Vagina (tissue), 2 donors: Measurements from ENCODE around the gene TSPYL1. TPM values are rescaled to one million over a fixed set of nuclear protein-coding genes. Genes with fewer than 3 reads are reported as not detected.
A peak's percentile ranks its signal among the peaks of the same experiment; 100 is the strongest.

Source experiments
- DNase-seq, 2 donors: peaks; one replicate each; pipeline ENCODE4 v3.0.0-alpha.2; 2017; ENCODE audit errors: extremely low spot score in 2 of 2
- H3K27ac ChIP-seq: fragments of 200-600 bp; sonication (generic); one replicate; pipeline ENCODE4 v1.5.1; 2019
- H3K27me3 ChIP-seq: fragments of 200-600 bp; sonication (generic); one replicate; pipeline ENCODE4 v1.5.1; 2019
- H3K36me3 ChIP-seq, 2 donors: fragments of 200-600 bp; sonication (generic); one replicate each; pipeline ENCODE4 v1.5.1; 2017 to 2019
- H3K4me1 ChIP-seq: fragments of 200-600 bp; sonication (generic); one replicate; pipeline ENCODE4 v1.5.1; 2019
- H3K4me3 ChIP-seq, 2 donors: fragments of 200-600 bp; sonication (generic); 1 replicate in 1 of 2; 2 replicates in 1 of 2; pipeline ENCODE4 v1.5.1; 2016 to 2019
- H3K9me3 ChIP-seq: fragments of 200-600 bp; sonication (generic); one replicate; pipeline ENCODE4 v1.5.1; 2019
- CTCF ChIP-seq, 3 experiments: fragments of 450-650 bp in 2 of 3; fragments of 200-600 bp in 1 of 3; sonication (generic) in 1 of 3; IDR thresholded peaks; one replicate each; pipeline ENCODE4 v1.5.1; 2017 to 2019; ENCODE audit warnings: antibody characterized with exemption in 3 of 3, mild to moderate bottlenecking in 2 of 3, moderate library complexity in 2 of 3
- POLR2A ChIP-seq, 2 donors: fragments of 450-650 bp; IDR thresholded peaks; one replicate each; pipeline ENCODE4 v1.6.1; 2017; ENCODE audit warnings: antibody characterized with exemption in 2 of 2, mild to moderate bottlenecking in 2 of 2, moderate library complexity in 2 of 2
- POLR2AphosphoS5 ChIP-seq, 2 donors: sonication (generic); formaldehyde crosslinking; IDR thresholded peaks; one replicate each; pipeline ENCODE4 v1.9.0; 2017; ENCODE audit warnings: antibody characterized with exemption in 2 of 2, mild to moderate bottlenecking in 2 of 2, low read depth in 1 of 2; ENCODE audit not compliant: insufficient read depth in 1 of 2
- intact Hi-C: fragments of 100-400 bp; cut with DNase I; formaldehyde crosslinking; loops from one replicate; pipeline ENCODE4 v1.15.1; 2023
- total RNA-seq: library from RNA; depleted of rRNA; stranded (reverse); fragments of >200 nt; gene quantifications from one replicate; pipeline ENCODE4 v1.2.3, GENCODE V29; 2016

Gene TSPYL1
- total RNA-seq, 1 donor from 2014 or later = 41.0 TPM

- H3K36me3 ChIP-seq = no peaks in the 10 kb centered on the region
- no peak for TF ChIP-seq CTCF (IDR thresholded peaks at IDR 0.05)
- no peak for TF ChIP-seq POLR2AphosphoS5 (IDR thresholded peaks at IDR 0.05; ENCODE audit: insufficient read depth in 1 of 2, low read depth in 1 of 2)
- no peak for TF ChIP-seq POLR2A (IDR thresholded peaks at IDR 0.05)
- peak overlapping the region; percentile 99 for H3K27ac ChIP-seq
- intact Hi-C loops = no loop called here
- H3K4me1 ChIP-seq = peaks cover 42% of the 10 kb centered on the region
- H3K9me3 ChIP-seq = no peaks in the 10 kb centered on the region
- H3K27me3 ChIP-seq = no peaks in the 10 kb centered on the region
- H3K4me3 ChIP-seq = no peak overlapping the region
- no peak for DNase-seq
Observed at GRCh38 chr6:116280933-116281316, 1.2 kb upstream of the TSPYL1 start.

GRCh38 chr6:116280161-116280932 is 617 bp upstream of the TSPYL1 start:
- Histone ChIP-seq H3K4me3 (peak overlapping the region; percentile 73 to 95), H3K36me3 (no peaks in the 10 kb centered on the region), H3K9me3 (no peaks in the 10 kb centered on the region), H3K4me1 (peaks cover 47% of the 10 kb centered on the region), H3K27me3 (no peaks in the 10 kb centered on the region), H3K27ac (peak overlapping the region; percentile 99)
- no peak for TF ChIP-seq CTCF (IDR thresholded peaks at IDR 0.05)
- TF ChIP-seq POLR2AphosphoS5 (IDR thresholded peaks at IDR 0.05; ENCODE audit: insufficient read depth in 1 of 2, low read depth in 1 of 2) = no peak
- TF ChIP-seq POLR2A (IDR thresholded peaks at IDR 0.05) = no peak
- intact Hi-C loops = no loop called here
- no peak for DNase-seq

- H3K36me3 ChIP-seq = peaks cover 0 to 8% of the 10 kb centered on the region in 2 donors
- no peaks in the 10 kb centered on the region for H3K9me3 ChIP-seq
- intact Hi-C loops = no loop called here
- TF ChIP-seq POLR2A (IDR thresholded peaks at IDR 0.05) (no peak), CTCF (IDR thresholded peaks at IDR 0.05) (no peak), POLR2AphosphoS5 (IDR thresholded peaks at IDR 0.05; ENCODE audit: insufficient read depth in 1 of 2, low read depth in 1 of 2) (no peak)
- peak overlapping the region; percentile 73 to 95 for H3K4me3 ChIP-seq
- DNase-seq = no peak
- H3K4me1 ChIP-seq = peaks cover 62% of the 10 kb centered on the region
- peak overlapping the region; percentile 99 for H3K27ac ChIP-seq
- no peaks in the 10 kb centered on the region for H3K27me3 ChIP-seq
Observed at GRCh38 chr6:116278854-116279231, 887 bp downstream of the TSPYL1 start.

GRCh38 chr6:116278481-116278829 is 1.3 kb downstream of the TSPYL1 start:
- no peak for DNase-seq
- H3K9me3 ChIP-seq = no peaks in the 10 kb centered on the region
- H3K27ac ChIP-seq = peak overlapping the region; percentile 99
- TF ChIP-seq POLR2A (IDR thresholded peaks at IDR 0.05) = no peak
- no peak for TF ChIP-seq POLR2AphosphoS5 (IDR thresholded peaks at IDR 0.05; ENCODE audit: insufficient read depth in 1 of 2, low read depth in 1 of 2)
- no peak for TF ChIP-seq CTCF (IDR thresholded peaks at IDR 0.05)
- H3K4me3 ChIP-seq = peak overlapping the region; percentile 73 to 95
- peaks cover 0 to 10% of the 10 kb centered on the region in 2 donors for H3K36me3 ChIP-seq
- peaks cover 64% of the 10 kb centered on the region for H3K4me1 ChIP-seq
- H3K27me3 ChIP-seq = no peaks in the 10 kb centered on the region
- intact Hi-C loops = no loop called here

- no peaks in the 10 kb centered on the region for H3K27me3 ChIP-seq
- DNase-seq = no peak
- peaks cover 64% of the 10 kb centered on the region for H3K4me1 ChIP-seq
- no peaks in the 10 kb centered on the region for H3K9me3 ChIP-seq
- H3K36me3 ChIP-seq = peaks cover 0 to 17% of the 10 kb centered on the region in 2 donors
- H3K27ac ChIP-seq = peak overlapping the region; percentile 36
- intact Hi-C loops = no loop called here
- TF ChIP-seq CTCF (IDR thresholded peaks at IDR 0.05) (no peak), POLR2A (IDR thresholded peaks at IDR 0.05) (no peak), POLR2AphosphoS5 (IDR thresholded peaks at IDR 0.05; ENCODE audit: insufficient read depth in 1 of 2, low read depth in 1 of 2) (no peak)
- H3K4me3 ChIP-seq = peak overlapping the region; percentile 73 to 95
Observed at GRCh38 chr6:116277124-116277523, 2.6 kb downstream of the TSPYL1 start.
